ENCODE results near the gene SLC25A6. TPM values are rescaled to one million over a fixed set of nuclear protein-coding genes. Genes with fewer than 3 reads are reported as not detected.

The SLC25A6 gene
- 222 and 238 TPM in 2 replicates for total RNA-seq

DNA sequence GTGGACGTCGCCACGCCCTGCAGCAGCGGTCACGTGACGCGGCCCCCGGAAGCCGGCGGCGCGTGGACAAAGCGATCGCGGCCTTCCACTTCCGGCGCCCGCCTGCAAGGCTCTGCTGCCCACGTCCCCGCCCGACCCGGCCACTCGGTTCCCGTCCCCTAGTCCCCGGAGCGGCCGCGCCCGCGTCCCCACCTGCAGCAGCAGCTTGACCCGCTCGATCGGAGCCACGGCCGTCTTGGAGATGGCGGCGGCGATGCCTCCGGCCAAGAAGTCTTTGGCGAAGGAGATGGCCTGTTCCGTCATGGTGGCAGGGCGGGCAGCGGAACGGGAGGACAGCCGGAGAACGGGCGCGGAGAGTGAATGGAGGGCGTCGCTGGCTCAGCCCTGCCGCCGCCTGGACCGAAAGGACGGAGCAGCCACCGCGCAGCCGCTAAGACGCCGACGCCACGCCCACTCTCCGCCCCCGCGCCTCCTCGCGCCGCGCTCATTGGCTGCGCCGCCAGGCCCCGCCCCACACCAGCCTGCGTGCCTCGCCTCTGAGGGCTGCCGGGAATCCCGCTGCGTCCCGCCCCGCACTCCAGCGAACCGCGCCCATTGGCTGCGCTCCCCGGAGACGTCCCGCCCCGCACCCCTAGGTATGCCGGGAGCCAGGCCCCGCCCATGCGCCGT is at the start of gene SLC25A6:
SLC25A6 (minus strand) TSS at position 407 of the 669 bp plus-strand sequence; CDS start at position 303, 104 bp downstream.

DNA sequence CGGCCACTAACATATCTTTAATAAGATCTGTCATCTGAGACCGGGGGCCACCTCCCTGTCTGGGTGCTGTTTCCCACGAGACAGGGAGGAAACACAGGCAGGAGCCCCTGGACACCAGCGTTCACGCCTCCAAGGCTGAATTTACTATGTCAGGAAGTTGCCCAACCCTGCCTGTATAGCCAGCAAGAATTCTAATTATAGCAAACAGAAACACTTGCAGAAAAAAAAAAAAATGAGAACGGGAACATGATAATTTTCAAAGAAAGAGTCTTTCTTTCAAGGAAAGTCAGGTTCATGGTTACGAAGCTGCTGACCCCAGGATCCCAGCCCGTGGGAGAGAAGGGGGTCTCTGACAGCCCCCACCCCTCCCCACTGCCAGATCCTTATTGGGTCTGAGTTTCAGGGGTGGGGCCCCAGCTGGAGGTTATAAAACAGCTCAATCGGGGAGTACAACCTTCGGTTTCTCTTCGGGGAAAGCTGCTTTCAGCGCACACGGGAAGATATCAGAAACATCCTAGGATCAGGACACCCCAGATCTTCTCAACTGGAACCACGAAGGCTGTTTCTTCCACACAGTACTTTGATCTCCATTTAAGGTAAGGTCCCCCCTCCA is 55.5 kb downstream of the SLC25A6 start, which contains the start of gene IL3RA:
IL3RA (plus strand) TSS at position 455 of the 613 bp plus-strand sequence. CDS start 4,981 bp downstream, outside the sequence.

Other genes starting within 250 kb of the SLC25A6 start
- not detected in 2 replicates for gene CRLF2, start 179.5 kb downstream of the SLC25A6 start, total RNA-seq
- gene CSF2RA, start 123.3 kb downstream of the SLC25A6 start, total RNA-seq, result not detected in 2 replicates
- 9.0 and 48.7 TPM in 2 replicates for gene IL3RA, start 55.3 kb downstream of the SLC25A6 start, total RNA-seq
- 12.5 and 14.6 TPM in 2 replicates for gene ASMTL, start 60.8 kb upstream of the SLC25A6 start, total RNA-seq
- 0.26 and 0.43 TPM in 2 replicates for gene P2RY8, start 145.1 kb upstream of the SLC25A6 start, total RNA-seq
- 12.7 and 20.8 TPM in 2 replicates for gene AKAP17A, start 199.5 kb upstream of the SLC25A6 start, total RNA-seq
- gene ASMT, start 222.9 kb upstream of the SLC25A6 start, total RNA-seq, result not detected in 2 replicates